Vagina (tissue), 2 donors: Measurements from ENCODE around the gene LRRIQ4. TPM values are rescaled to one million over a fixed set of nuclear protein-coding genes. Genes with fewer than 3 reads are reported as not detected.

Source experiments
- DNase-seq, 2 donors: peaks; one replicate each; pipeline ENCODE4 v3.0.0-alpha.2; 2017; ENCODE audit errors: extremely low spot score in 2 of 2
- H3K27ac ChIP-seq: fragments of 200-600 bp; sonication (generic); one replicate; pipeline ENCODE4 v1.5.1; 2019
- H3K27me3 ChIP-seq: fragments of 200-600 bp; sonication (generic); one replicate; pipeline ENCODE4 v1.5.1; 2019
- H3K36me3 ChIP-seq, 2 donors: fragments of 200-600 bp; sonication (generic); one replicate each; pipeline ENCODE4 v1.5.1; 2017 to 2019
- H3K4me1 ChIP-seq: fragments of 200-600 bp; sonication (generic); one replicate; pipeline ENCODE4 v1.5.1; 2019
- H3K4me3 ChIP-seq, 2 donors: fragments of 200-600 bp; sonication (generic); 1 replicate in 1 of 2; 2 replicates in 1 of 2; pipeline ENCODE4 v1.5.1; 2016 to 2019
- H3K9me3 ChIP-seq: fragments of 200-600 bp; sonication (generic); one replicate; pipeline ENCODE4 v1.5.1; 2019
- POLR2A ChIP-seq, 2 donors: fragments of 450-650 bp; IDR thresholded peaks; one replicate each; pipeline ENCODE4 v1.6.1; 2017; ENCODE audit warnings: antibody characterized with exemption in 2 of 2, mild to moderate bottlenecking in 2 of 2, moderate library complexity in 2 of 2
- POLR2AphosphoS5 ChIP-seq, 2 donors: sonication (generic); formaldehyde crosslinking; IDR thresholded peaks; one replicate each; pipeline ENCODE4 v1.9.0; 2017; ENCODE audit warnings: antibody characterized with exemption in 2 of 2, mild to moderate bottlenecking in 2 of 2, low read depth in 1 of 2; ENCODE audit not compliant: insufficient read depth in 1 of 2
- intact Hi-C: fragments of 100-400 bp; cut with DNase I; formaldehyde crosslinking; loops from one replicate; pipeline ENCODE4 v1.15.1; 2023
- total RNA-seq: library from RNA; depleted of rRNA; stranded (reverse); fragments of >200 nt; gene quantifications from one replicate; pipeline ENCODE4 v1.2.3, GENCODE V29; 2016
- TF ChIP-seq, protein P1 (sequence below), 3 experiments: fragments of 450-650 bp in 2 of 3; fragments of 200-600 bp in 1 of 3; sonication (generic) in 1 of 3; IDR thresholded peaks; one replicate each; pipeline ENCODE4 v1.5.1; 2017 to 2019; ENCODE audit warnings: antibody characterized with exemption in 3 of 3, mild to moderate bottlenecking in 2 of 3, moderate library complexity in 2 of 3

The LRRIQ4 gene
- total RNA-seq, 1 donor from 2014 or later, result not detected

DNA sequence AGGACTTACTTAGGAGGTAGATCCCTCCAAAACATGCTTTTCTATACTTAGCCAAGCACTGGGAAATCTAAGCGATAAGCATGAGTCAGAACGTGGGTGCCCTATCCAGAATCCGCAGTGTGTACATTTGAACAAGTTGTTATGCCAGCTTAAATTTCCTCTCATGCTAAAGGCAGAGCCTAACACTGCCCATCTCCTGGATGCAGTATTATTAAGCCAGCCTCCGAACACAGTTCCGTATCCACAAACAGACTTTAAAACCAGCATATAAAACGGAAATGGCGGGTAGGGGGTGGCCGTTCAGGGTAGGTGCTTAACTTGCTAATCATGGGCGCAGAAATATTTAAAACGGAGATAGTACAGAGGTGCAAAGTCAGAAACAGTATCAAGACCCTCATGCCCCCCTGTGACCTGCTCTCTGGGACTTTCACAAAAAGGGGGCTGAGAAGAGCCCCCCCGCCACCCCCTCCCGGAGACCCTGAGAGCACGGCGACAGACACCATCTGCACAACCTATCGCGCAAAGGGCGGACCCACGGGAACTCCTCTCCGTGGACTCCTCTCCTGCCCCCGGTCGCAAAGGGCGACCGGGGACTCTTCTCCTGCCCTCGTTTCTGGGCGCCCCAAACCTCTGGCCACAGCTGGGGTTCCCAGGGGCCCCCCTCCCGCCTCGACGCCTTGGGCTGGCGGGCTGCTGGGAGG lies 889 bp upstream of the LRRIQ4 start:
- Histone ChIP-seq H3K27me3 (no peaks in the 10 kb centered on the region), H3K27ac (peak overlapping the region; percentile 62), H3K4me1 (peaks cover 10% of the 10 kb centered on the region), H3K4me3 (peak overlapping the region; percentile 57 to 79), H3K9me3 (no peaks in the 10 kb centered on the region), H3K36me3 (no peaks in the 10 kb centered on the region)
- intact Hi-C loops, result no loop called here
- DNase-seq, result no peak
- TF ChIP-seq, protein P1, sequence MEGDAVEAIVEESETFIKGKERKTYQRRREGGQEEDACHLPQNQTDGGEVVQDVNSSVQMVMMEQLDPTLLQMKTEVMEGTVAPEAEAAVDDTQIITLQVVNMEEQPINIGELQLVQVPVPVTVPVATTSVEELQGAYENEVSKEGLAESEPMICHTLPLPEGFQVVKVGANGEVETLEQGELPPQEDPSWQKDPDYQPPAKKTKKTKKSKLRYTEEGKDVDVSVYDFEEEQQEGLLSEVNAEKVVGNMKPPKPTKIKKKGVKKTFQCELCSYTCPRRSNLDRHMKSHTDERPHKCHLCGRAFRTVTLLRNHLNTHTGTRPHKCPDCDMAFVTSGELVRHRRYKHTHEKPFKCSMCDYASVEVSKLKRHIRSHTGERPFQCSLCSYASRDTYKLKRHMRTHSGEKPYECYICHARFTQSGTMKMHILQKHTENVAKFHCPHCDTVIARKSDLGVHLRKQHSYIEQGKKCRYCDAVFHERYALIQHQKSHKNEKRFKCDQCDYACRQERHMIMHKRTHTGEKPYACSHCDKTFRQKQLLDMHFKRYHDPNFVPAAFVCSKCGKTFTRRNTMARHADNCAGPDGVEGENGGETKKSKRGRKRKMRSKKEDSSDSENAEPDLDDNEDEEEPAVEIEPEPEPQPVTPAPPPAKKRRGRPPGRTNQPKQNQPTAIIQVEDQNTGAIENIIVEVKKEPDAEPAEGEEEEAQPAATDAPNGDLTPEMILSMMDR (IDR thresholded peaks at IDR 0.05), result no peak
- TF ChIP-seq POLR2A (IDR thresholded peaks at IDR 0.05), result no peak
- TF ChIP-seq POLR2AphosphoS5 (IDR thresholded peaks at IDR 0.05; ENCODE audit: insufficient read depth in 1 of 2, low read depth in 1 of 2), result no peak

- H3K9me3 ChIP-seq, result no peaks in the 10 kb centered on the region
- H3K36me3 ChIP-seq, result no peaks in the 10 kb centered on the region
- H3K27ac ChIP-seq, result peak overlapping the region; percentile 62
- TF ChIP-seq, protein P1 (IDR thresholded peaks at IDR 0.05), result no peak
- no peak for TF ChIP-seq POLR2AphosphoS5 (IDR thresholded peaks at IDR 0.05; ENCODE audit: insufficient read depth in 1 of 2, low read depth in 1 of 2)
- no peak for TF ChIP-seq POLR2A (IDR thresholded peaks at IDR 0.05)
- peak overlapping the region; percentile 57 to 79 for H3K4me3 ChIP-seq
- intact Hi-C loops, result no loop called here
- no peak for DNase-seq
- H3K4me1 ChIP-seq, result peaks cover 10% of the 10 kb centered on the region
- no peaks in the 10 kb centered on the region for H3K27me3 ChIP-seq
Observed at GRCh38 chr3:169813278-169813677, 608 bp downstream of the LRRIQ4 start.

GRCh38 chr3:169813757-169814517 lies 1.3 kb downstream of the LRRIQ4 start:
- Histone ChIP-seq H3K4me1 (peaks cover 10% of the 10 kb centered on the region), H3K27ac (no peak overlapping the region), H3K27me3 (no peaks in the 10 kb centered on the region), H3K9me3 (no peaks in the 10 kb centered on the region), H3K36me3 (no peaks in the 10 kb centered on the region), H3K4me3 (peak overlapping the region; percentile 57 to 79)
- intact Hi-C loops, result no loop called here
- no peak for DNase-seq
- TF ChIP-seq POLR2AphosphoS5 (IDR thresholded peaks at IDR 0.05; ENCODE audit: insufficient read depth in 1 of 2, low read depth in 1 of 2), result no peak
- no peak for TF ChIP-seq POLR2A (IDR thresholded peaks at IDR 0.05)
- TF ChIP-seq, protein P1 (IDR thresholded peaks at IDR 0.05), result no peak

- Histone ChIP-seq H3K27ac (no peak overlapping the region), H3K9me3 (no peaks in the 10 kb centered on the region), H3K4me1 (peaks cover 10% of the 10 kb centered on the region), H3K4me3 (no peak overlapping the region), H3K36me3 (no peaks in the 10 kb centered on the region), H3K27me3 (no peaks in the 10 kb centered on the region)
- no peak for DNase-seq
- intact Hi-C loops, result no loop called here
- TF ChIP-seq POLR2A (IDR thresholded peaks at IDR 0.05) (no peak), POLR2AphosphoS5 (IDR thresholded peaks at IDR 0.05; ENCODE audit: insufficient read depth in 1 of 2, low read depth in 1 of 2) (no peak)
- TF ChIP-seq, protein P1 (IDR thresholded peaks at IDR 0.05), result no peak
Observed at GRCh38 chr3:169815590-169816150, 3.0 kb downstream of the LRRIQ4 start.
